ENCODE measurements around the gene SRPRB.

GRCh38 chr3:133862161-133862560, 56.5 kb downstream of the SRPRB start:
- TF ChIP-seq CTCF (IDR thresholded peaks at IDR 0.05): no peak
- TF ChIP-seq SMC3 (IDR thresholded peaks at IDR 0.05; ENCODE audit: low read depth, low read length): no peak
- no peak for TF ChIP-seq RXRA (IDR thresholded peaks at IDR 0.05; ENCODE audit: borderline replicate concordance, low read depth)
- no peak for TF ChIP-seq EZH2phosphoT487 (IDR thresholded peaks at IDR 0.05; ENCODE audit: borderline replicate concordance, low read depth)
- no peak for TF ChIP-seq POLR2AphosphoS5 (IDR thresholded peaks at IDR 0.05; ENCODE audit: low read depth, low read length)
- no peak for TF ChIP-seq GABPA (IDR thresholded peaks at IDR 0.05; ENCODE audit: low read depth)
- no peak for TF ChIP-seq EP300 (IDR thresholded peaks at IDR 0.05; ENCODE audit: borderline replicate concordance in 1 of 2, low read depth in 1 of 2, low read length in 1 of 2)

All from SK-N-SH (cell line).